ENCODE results near the gene ASB4. TPM values are rescaled to one million over a fixed set of nuclear protein-coding genes. Genes with fewer than 3 reads are reported as not detected.

Gene ASB4
- total RNA-seq, 2 experiments from 2014 or later: not detected

DNA sequence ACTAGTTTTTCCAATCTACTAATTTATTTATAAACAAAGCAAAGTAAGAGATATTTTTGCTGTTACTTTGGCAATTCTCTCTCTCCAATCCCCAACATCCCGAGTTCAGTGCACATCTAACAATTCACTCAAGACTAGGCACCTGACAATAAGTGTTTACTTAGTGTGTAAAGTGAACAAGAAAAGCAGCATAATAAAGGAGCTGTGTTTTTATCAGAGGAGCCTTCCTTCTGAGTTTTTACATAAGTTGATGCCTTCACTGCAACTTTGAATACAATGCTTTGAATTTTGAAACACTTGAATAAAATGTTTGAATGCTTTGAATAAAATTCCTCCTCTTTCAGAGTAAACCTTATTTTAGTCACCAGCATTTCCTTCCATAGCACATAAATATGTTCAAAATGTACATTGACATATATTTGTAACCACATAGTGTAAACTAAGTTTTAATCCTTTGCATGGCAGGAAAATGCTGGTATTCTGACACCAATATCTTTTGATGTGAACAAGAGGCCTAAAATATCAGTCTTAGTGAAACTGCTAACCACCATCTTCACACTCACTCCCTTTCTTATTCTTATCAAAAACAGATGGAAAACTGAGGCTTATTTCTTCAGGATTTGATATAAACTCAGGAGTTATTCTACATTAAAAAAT, 99.2 kb downstream of the ASB4 start:
- intact Hi-C loops (cut with micrococcal nuclease): no loop called here
- no peaks in the 10 kb centered on the region for H3K36me3 Mint-ChIP-seq (ENCODE audit: low read depth)
- CTCF ChIA-PET: no interaction called here

DNA sequence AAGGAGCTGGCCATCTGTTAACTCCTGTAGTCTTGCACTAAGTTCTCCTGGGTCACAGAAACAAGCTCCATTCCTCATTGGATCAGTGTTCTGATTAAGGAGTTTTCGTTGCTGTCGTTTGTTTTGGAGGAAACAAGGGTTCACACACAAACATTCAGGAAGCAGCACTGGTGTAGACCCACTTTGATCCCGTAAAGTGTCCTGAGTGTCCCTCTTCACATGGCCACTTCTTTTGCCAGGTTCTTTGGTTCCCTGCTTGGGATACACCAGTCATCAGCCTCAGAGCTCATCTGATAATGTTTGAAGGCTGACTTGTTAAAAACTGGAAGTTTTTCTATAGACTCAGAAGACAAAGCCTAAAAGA, 99.7 kb downstream of the ASB4 start:
- ChIA-PET CTCF (no interaction called here), POLR2A (no interaction called here)
- Mint-ChIP-seq H3K4me1 (ENCODE audit: low read depth) (no peaks in the 10 kb centered on the region), H3K36me3 (ENCODE audit: low read depth) (no peaks in the 10 kb centered on the region), H3K9me3 (no peaks in the 10 kb centered on the region), H3K27ac (no peak overlapping the region), H3K4me3 (no peak overlapping the region), H3K27me3 (no peaks in the 10 kb centered on the region)
- intact Hi-C loops (cut with micrococcal nuclease): no loop called here
- TF ChIP-seq, protein P1, sequence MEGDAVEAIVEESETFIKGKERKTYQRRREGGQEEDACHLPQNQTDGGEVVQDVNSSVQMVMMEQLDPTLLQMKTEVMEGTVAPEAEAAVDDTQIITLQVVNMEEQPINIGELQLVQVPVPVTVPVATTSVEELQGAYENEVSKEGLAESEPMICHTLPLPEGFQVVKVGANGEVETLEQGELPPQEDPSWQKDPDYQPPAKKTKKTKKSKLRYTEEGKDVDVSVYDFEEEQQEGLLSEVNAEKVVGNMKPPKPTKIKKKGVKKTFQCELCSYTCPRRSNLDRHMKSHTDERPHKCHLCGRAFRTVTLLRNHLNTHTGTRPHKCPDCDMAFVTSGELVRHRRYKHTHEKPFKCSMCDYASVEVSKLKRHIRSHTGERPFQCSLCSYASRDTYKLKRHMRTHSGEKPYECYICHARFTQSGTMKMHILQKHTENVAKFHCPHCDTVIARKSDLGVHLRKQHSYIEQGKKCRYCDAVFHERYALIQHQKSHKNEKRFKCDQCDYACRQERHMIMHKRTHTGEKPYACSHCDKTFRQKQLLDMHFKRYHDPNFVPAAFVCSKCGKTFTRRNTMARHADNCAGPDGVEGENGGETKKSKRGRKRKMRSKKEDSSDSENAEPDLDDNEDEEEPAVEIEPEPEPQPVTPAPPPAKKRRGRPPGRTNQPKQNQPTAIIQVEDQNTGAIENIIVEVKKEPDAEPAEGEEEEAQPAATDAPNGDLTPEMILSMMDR (IDR thresholded peaks at IDR 0.05): no peak
- ATAC-seq (no peak), DNase-seq (no peak)

More for the DNA sequence above, 99.2 kb downstream of the ASB4 start:
- Mint-ChIP-seq H3K4me1 (ENCODE audit: low read depth) (no peaks in the 10 kb centered on the region), H3K4me3 (no peak overlapping the region), H3K9me3 (no peaks in the 10 kb centered on the region), H3K27ac (no peak overlapping the region), H3K27me3 (no peaks in the 10 kb centered on the region)
- TF ChIP-seq, protein P1 (IDR thresholded peaks at IDR 0.05): no peak
- no peak for ATAC-seq
- POLR2A ChIA-PET: no interaction called here
- DNase-seq: no peak

GRCh38 chr7:95586951-95587301, 101.2 kb downstream of the ASB4 start:
- no peak overlapping the region for H3K4me3 Mint-ChIP-seq
- H3K36me3 Mint-ChIP-seq (ENCODE audit: low read depth): no peaks in the 10 kb centered on the region
- H3K27ac Mint-ChIP-seq: no peak overlapping the region
- ChIA-PET CTCF (no interaction called here), POLR2A (no interaction called here)
- intact Hi-C loops (cut with micrococcal nuclease): no loop called here
- no peaks in the 10 kb centered on the region for H3K4me1 Mint-ChIP-seq (ENCODE audit: low read depth)
- TF ChIP-seq, protein P1 (IDR thresholded peaks at IDR 0.05): no peak
- no peaks in the 10 kb centered on the region for H3K9me3 Mint-ChIP-seq
- no peaks in the 10 kb centered on the region for H3K27me3 Mint-ChIP-seq
- ATAC-seq (no peak), DNase-seq (no peak)

DNA sequence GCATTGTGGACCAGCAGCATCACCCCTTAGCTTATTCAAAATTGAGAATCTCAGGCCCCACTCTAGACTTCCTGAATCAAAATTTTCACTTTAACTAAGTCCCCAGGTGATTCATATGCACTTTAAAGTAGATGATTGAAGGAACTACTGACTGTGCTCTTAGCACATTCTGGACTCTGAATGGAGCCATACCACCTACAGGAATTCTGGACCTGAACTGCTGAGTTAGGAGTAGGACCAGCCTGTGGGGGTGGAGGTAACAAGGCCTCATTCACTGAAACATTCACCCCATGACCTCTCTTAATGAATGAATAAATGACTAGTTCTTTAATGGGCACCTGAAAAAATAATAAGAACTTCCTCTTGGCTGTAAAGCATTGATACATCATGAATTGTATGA, 103.3 kb downstream of the ASB4 start:
- H3K9me3 Mint-ChIP-seq: no peaks in the 10 kb centered on the region
- CTCF ChIA-PET: no interaction called here
- no peaks in the 10 kb centered on the region for H3K27me3 Mint-ChIP-seq
- TF ChIP-seq, protein P1 (IDR thresholded peaks at IDR 0.05): no peak
- intact Hi-C loops (cut with micrococcal nuclease): no loop called here
- ATAC-seq (no peak), DNase-seq (no peak)
- no peak overlapping the region for H3K4me3 Mint-ChIP-seq
- no peaks in the 10 kb centered on the region for H3K36me3 Mint-ChIP-seq (ENCODE audit: low read depth)
- POLR2A ChIA-PET: no interaction called here
- no peaks in the 10 kb centered on the region for H3K4me1 Mint-ChIP-seq (ENCODE audit: low read depth)
- no peak overlapping the region for H3K27ac Mint-ChIP-seq

DNA sequence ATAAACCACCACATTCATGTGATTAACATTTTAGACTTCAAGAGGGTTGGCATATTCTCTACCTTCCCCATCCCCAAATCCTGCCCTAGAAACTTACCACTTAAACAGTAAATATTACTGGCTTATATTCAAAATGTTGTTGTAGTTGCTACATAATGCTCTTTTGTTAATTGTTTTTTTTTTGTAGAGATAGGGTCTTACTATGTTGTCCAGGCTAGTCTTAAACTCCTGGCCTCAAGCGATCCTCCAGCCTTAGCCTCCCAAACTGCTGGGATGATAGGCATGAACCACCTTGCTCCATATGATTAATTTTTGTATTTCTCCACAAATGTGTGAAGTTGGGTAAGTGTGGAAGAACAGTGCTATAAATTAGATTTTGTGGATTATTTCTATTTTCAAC, 104.0 kb downstream of the ASB4 start:
- Mint-ChIP-seq H3K36me3 (ENCODE audit: low read depth) (no peaks in the 10 kb centered on the region), H3K9me3 (no peaks in the 10 kb centered on the region), H3K27ac (no peak overlapping the region), H3K4me3 (no peak overlapping the region), H3K27me3 (no peaks in the 10 kb centered on the region), H3K4me1 (ENCODE audit: low read depth) (no peaks in the 10 kb centered on the region)
- ChIA-PET POLR2A (no interaction called here), CTCF (no interaction called here)
- TF ChIP-seq, protein P1 (IDR thresholded peaks at IDR 0.05): no peak
- no peak for DNase-seq
- no peak for ATAC-seq
- intact Hi-C loops (cut with micrococcal nuclease): no loop called here

Other genes starting within 250 kb of the ASB4 start
- not detected for gene PON1, start 161.4 kb upstream of the ASB4 start, total RNA-seq
- gene PON3, start 89.6 kb upstream of the ASB4 start, total RNA-seq: not detected
- 1 to 10 TPM; 3.5 to 3.7 TPM for gene PON2, start 50.9 kb upstream of the ASB4 start, total RNA-seq
- gene PDK4, start 110.6 kb downstream of the ASB4 start, total RNA-seq: not detected

Measured in activated CD8-positive, alpha-beta T cell treated with anti-CD3 and anti-CD28 coated beads for 36 hours (primary cell).